ENCODE data around the gene PAIP1.

The PAIP1 gene

GRCh38 chr5:43548358-43548757 is 8.5 kb downstream of the PAIP1 start:
- Histone ChIP-seq H4K20me1 (ENCODE audit: insufficient read depth, low read length) (peaks cover 4% of the 10 kb centered on the region; the same call in 1 of the 2 replicates), H3K4me1 (ENCODE audit: low read length) (peaks cover 14% of the 10 kb centered on the region)

DNA sequence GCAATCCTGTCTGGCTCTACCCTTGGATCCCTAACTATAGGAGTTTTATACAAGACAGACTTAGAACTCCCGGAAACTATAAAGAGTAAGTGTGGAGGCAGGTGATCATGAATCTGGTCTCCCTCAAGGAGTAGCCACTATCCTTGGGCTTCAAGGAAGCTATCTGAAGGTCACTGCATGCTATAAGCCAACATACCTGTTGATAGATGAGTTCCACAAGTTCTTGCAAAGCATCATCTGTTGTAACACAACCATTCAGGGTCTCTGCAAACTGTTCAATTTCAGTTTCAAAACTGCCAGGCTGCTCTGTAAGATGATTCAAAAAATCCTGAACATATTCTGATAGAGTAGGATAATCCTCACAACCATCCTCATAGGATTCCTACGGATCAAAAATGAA is 9.3 kb downstream of the PAIP1 start:
- Histone ChIP-seq H4K20me1 (ENCODE audit: insufficient read depth, low read length) (no peaks in the 10 kb centered on the region), H3K9ac (ENCODE audit: low read length) (no peak overlapping the region), H3K4me2 (ENCODE audit: low read length) (no peak overlapping the region), H3K27me3 (ENCODE audit: low read depth, low read length) (no peaks in the 10 kb centered on the region), H3K9me3 (ENCODE audit: insufficient read depth, low read length) (no peaks in the 10 kb centered on the region), H3K79me2 (ENCODE audit: low read length) (peaks cover 51% of the 10 kb centered on the region), H2AFZ (ENCODE audit: low read depth, low read length) (no peak overlapping the region), H3K4me3 (ENCODE audit: low read length) (no peak overlapping the region), H3K4me1 (ENCODE audit: low read length) (peaks cover 16% of the 10 kb centered on the region), H3K27ac (ENCODE audit: low read length) (no peak overlapping the region), H3K36me3 (replicated peaks; ENCODE audit: low read depth, low read length) (peaks cover 49% of the 10 kb centered on the region)
- TF ChIP-seq EZH2phosphoT487 (IDR thresholded peaks at IDR 0.05; ENCODE audit: low read depth), result no peak
- no peak for TF ChIP-seq CTCF (IDR thresholded peaks at IDR 0.05; ENCODE audit: low read depth, low read length)

More at GRCh38 chr5:43548358-43548757, 8.5 kb downstream of the PAIP1 start:
- Histone ChIP-seq H3K27me3 (ENCODE audit: low read depth, low read length) (no peaks in the 10 kb centered on the region), H3K79me2 (ENCODE audit: low read length) (peaks cover 59% of the 10 kb centered on the region), H2AFZ (ENCODE audit: low read depth, low read length) (no peak overlapping the region), H3K27ac (ENCODE audit: low read length) (no peak overlapping the region), H3K36me3 (replicated peaks; ENCODE audit: low read depth, low read length) (peaks cover 54% of the 10 kb centered on the region), H3K4me2 (ENCODE audit: low read length) (no peak overlapping the region), H3K9me3 (ENCODE audit: insufficient read depth, low read length) (no peaks in the 10 kb centered on the region), H3K4me3 (ENCODE audit: low read length) (no peak overlapping the region), H3K9ac (ENCODE audit: low read length) (no peak overlapping the region)
- TF ChIP-seq EZH2phosphoT487 (IDR thresholded peaks at IDR 0.05; ENCODE audit: low read depth) (no peak), CTCF (IDR thresholded peaks at IDR 0.05; ENCODE audit: low read depth, low read length) (no peak)

GRCh38 chr5:43543434-43543833 is 13.4 kb downstream of the PAIP1 start:
- Histone ChIP-seq H3K9ac (ENCODE audit: low read length) (no peak overlapping the region), H3K27me3 (ENCODE audit: low read depth, low read length) (no peaks in the 10 kb centered on the region), H3K79me2 (ENCODE audit: low read length) (peaks cover 17% of the 10 kb centered on the region), H3K4me3 (ENCODE audit: low read length) (no peak overlapping the region), H3K4me1 (ENCODE audit: low read length) (peaks cover 13% of the 10 kb centered on the region), H3K4me2 (ENCODE audit: low read length) (no peak overlapping the region), H2AFZ (ENCODE audit: low read depth, low read length) (no peak overlapping the region), H3K9me3 (ENCODE audit: insufficient read depth, low read length) (no peaks in the 10 kb centered on the region), H3K27ac (ENCODE audit: low read length) (peak overlapping the region; percentile 22; the same call in 1 of the 2 replicates), H4K20me1 (ENCODE audit: insufficient read depth, low read length) (no peaks in the 10 kb centered on the region), H3K36me3 (replicated peaks; ENCODE audit: low read depth, low read length) (peaks cover 28% of the 10 kb centered on the region)
- TF ChIP-seq CTCF (IDR thresholded peaks at IDR 0.05; ENCODE audit: low read depth, low read length), result no peak
- TF ChIP-seq EZH2phosphoT487 (IDR thresholded peaks at IDR 0.05; ENCODE audit: low read depth), result no peak

DNA sequence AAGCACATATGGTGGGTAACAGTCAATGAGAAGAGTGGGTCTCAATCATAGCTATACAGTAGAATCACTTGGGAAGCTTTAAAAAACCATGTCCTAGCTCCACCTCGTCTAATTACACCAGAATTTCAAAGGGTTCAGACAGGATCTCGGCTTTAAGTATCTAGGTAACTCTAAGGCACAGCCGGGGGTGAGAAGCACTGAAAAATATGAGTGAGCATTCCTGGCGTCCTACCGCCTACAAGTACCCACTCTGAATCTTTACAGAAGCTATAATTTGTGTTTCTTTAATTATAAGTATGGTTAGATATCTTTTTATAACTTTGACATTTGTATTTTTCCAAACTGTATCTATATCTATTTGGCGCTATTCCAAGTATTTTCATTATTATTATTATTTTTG is 16.1 kb downstream of the PAIP1 start:
- no peak overlapping the region for H3K27ac ChIP-seq (ENCODE audit: low read length)
- H4K20me1 ChIP-seq (ENCODE audit: insufficient read depth, low read length), result no peaks in the 10 kb centered on the region
- H3K4me3 ChIP-seq (ENCODE audit: low read length), result no peak overlapping the region
- peaks cover 13% of the 10 kb centered on the region for H3K4me1 ChIP-seq (ENCODE audit: low read length)
- H3K27me3 ChIP-seq (ENCODE audit: low read depth, low read length), result no peaks in the 10 kb centered on the region
- TF ChIP-seq EZH2phosphoT487 (IDR thresholded peaks at IDR 0.05; ENCODE audit: low read depth) (no peak), CTCF (IDR thresholded peaks at IDR 0.05; ENCODE audit: low read depth, low read length) (no peak)
- H3K79me2 ChIP-seq (ENCODE audit: low read length), result peaks cover 8% of the 10 kb centered on the region; the same call in 1 of the 2 replicates
- H3K36me3 ChIP-seq (replicated peaks; ENCODE audit: low read depth, low read length), result peaks cover 26% of the 10 kb centered on the region
- H3K9ac ChIP-seq (ENCODE audit: low read length), result no peak overlapping the region
- no peak overlapping the region for H2AFZ ChIP-seq (ENCODE audit: low read depth, low read length)
- H3K9me3 ChIP-seq (ENCODE audit: insufficient read depth, low read length), result no peaks in the 10 kb centered on the region
- H3K4me2 ChIP-seq (ENCODE audit: low read length), result no peak overlapping the region
